IMR-90 (cell line): ENCODE measurements around the gene CYP46A1. TPM values are rescaled to one million over a fixed set of nuclear protein-coding genes. Genes with fewer than 3 reads are reported as not detected.
A peak's percentile ranks its signal among the peaks of the same experiment; 100 is the strongest.

Experiments
- ATAC-seq: fragments of 200-7000 bp; cut with Tn5 transposase; 2 replicates; pipeline ENCODE4 v1.9.1; 2020; ENCODE audit warnings: low read depth, mild to moderate bottlenecking, moderate library complexity
- BruUV-seq: library from RNA; stranded (reverse); fragments of 400-500 nt; replicated peaks from 2 replicates; lab custom pipeline; 2021; lab: Mats Ljungman, UMichigan
- CTCF ChIA-PET: fragments of 300-600 bp; formaldehyde crosslinking; extraction: SDS; loops from one replicate; lab custom pipeline; 2021; ENCODE audit warnings: antibody characterized with exemption; lab: Yijun Ruan, JAX
- POLR2A ChIA-PET: fragments of 300-600 bp; sonication (Branson Sonifier 250); formaldehyde crosslinking; loops from one replicate; lab custom pipeline; 2022; ENCODE audit warnings: antibody characterized with exemption; ENCODE audit not compliant: unreplicated experiment; lab: Charles Lee
- DNase-seq: peaks from one replicate; pipeline ENCODE4 v3.0.0; 2013
- H2AFZ ChIP-seq: replicated peaks from 2 replicates; pipeline ENCODE3; 2013; ENCODE audit warnings: low read length, mild to moderate bottlenecking; ENCODE audit not compliant: poor library complexity
- H2AK5ac ChIP-seq: 2 replicates; pipeline ENCODE4 v1.6.1; 2013; ENCODE audit warnings: low read depth, low read length, inconsistent platforms
- H2AK9ac ChIP-seq: replicated peaks from 2 replicates; pipeline ENCODE3; 2013; ENCODE audit warnings: mild to moderate bottlenecking, low read depth, low read length, moderate library complexity; ENCODE audit not compliant: poor library complexity
- H2BK120ac ChIP-seq: 2 replicates; pipeline ENCODE4 v1.6.1; 2013; ENCODE audit warnings: low read depth, low read length, inconsistent platforms
- H2BK15ac ChIP-seq: 3 replicates; pipeline ENCODE4 v1.6.1; 2013; ENCODE audit warnings: low read depth, low read length, inconsistent platforms
- H2BK20ac ChIP-seq: 2 replicates; pipeline ENCODE4 v1.6.1; 2013; ENCODE audit warnings: low read depth, mild to moderate bottlenecking, inconsistent platforms, low read length, moderate library complexity
- H2BK5ac ChIP-seq: 2 replicates; pipeline ENCODE4 v1.6.1; 2013; ENCODE audit warnings: mild to moderate bottlenecking, low read depth, low read length, inconsistent platforms; ENCODE audit not compliant: poor library complexity, severe bottlenecking
- H3K14ac ChIP-seq: replicated peaks from 2 replicates; pipeline ENCODE4 v1.6.1; 2013; ENCODE audit warnings: low read depth, low read length, inconsistent platforms
- H3K18ac ChIP-seq: 2 replicates; pipeline ENCODE4 v1.6.1; 2013; ENCODE audit warnings: low read depth, low read length, control low read depth
- H3K23ac ChIP-seq: 2 replicates; pipeline ENCODE4 v1.6.1; 2013; ENCODE audit warnings: low read depth, low read length, inconsistent platforms
- H3K27ac ChIP-seq: 2 replicates; pipeline ENCODE4 v1.5.1; 2013; ENCODE audit warnings: mild to moderate bottlenecking, control low read depth, low read length; ENCODE audit not compliant: insufficient read depth
- H3K27me3 ChIP-seq: 2 replicates; pipeline ENCODE4 v1.6.1; 2013; ENCODE audit warnings: low read length; ENCODE audit not compliant: control insufficient read depth, insufficient read depth
- H3K36me3 ChIP-seq: 2 replicates; pipeline ENCODE4 v1.6.1; 2013; ENCODE audit warnings: low read length, mixed read lengths; ENCODE audit not compliant: control insufficient read depth, insufficient read depth
- H3K4ac ChIP-seq: 2 replicates; pipeline ENCODE4 v1.6.1; 2013; ENCODE audit warnings: low read depth, low read length, inconsistent platforms
- H3K4me1 ChIP-seq: 2 replicates; pipeline ENCODE4 v1.6.1; 2013; ENCODE audit warnings: low read length, mixed read lengths; ENCODE audit not compliant: control insufficient read depth, insufficient read depth
- H3K4me2 ChIP-seq: 2 replicates; pipeline ENCODE4 v1.6.1; 2013; ENCODE audit warnings: low read depth, mild to moderate bottlenecking, control low read depth, low read length, moderate library complexity
- H3K4me3 ChIP-seq: 2 replicates; pipeline ENCODE4 v1.5.1; 2013; ENCODE audit warnings: low read depth, mild to moderate bottlenecking, control low read depth, low read length, moderate library complexity; ENCODE audit not compliant: insufficient read depth
- H3K56ac ChIP-seq: 2 replicates; pipeline ENCODE4 v1.6.1; 2013; ENCODE audit warnings: low read length, inconsistent platforms; ENCODE audit not compliant: insufficient read depth; ENCODE audit errors: extremely low read depth
- H3K79me1 ChIP-seq, 2 experiments: 2 replicates each; pipeline ENCODE4 v1.6.1; 2013; ENCODE audit warnings: low read length in 2 of 2, inconsistent platforms in 1 of 2, low read depth in 1 of 2
- H3K9ac ChIP-seq: 2 replicates; pipeline ENCODE4 v1.6.1; 2013; ENCODE audit warnings: low read depth, low read length, control low read depth
- H3K9me1 ChIP-seq: 2 replicates; pipeline ENCODE4 v1.6.1; 2013; ENCODE audit warnings: low read length, inconsistent platforms; ENCODE audit not compliant: insufficient read depth
- H3K9me3 ChIP-seq: 2 replicates; pipeline ENCODE4 v1.6.1; 2013; ENCODE audit warnings: low read length; ENCODE audit not compliant: control insufficient read depth, insufficient read depth
- H4K20me1 ChIP-seq: 2 replicates; pipeline ENCODE4 v1.6.1; 2013; ENCODE audit warnings: low read length, inconsistent platforms; ENCODE audit not compliant: insufficient read depth
- H4K5ac ChIP-seq: 2 replicates; pipeline ENCODE4 v1.6.1; 2013; ENCODE audit warnings: mild to moderate bottlenecking, low read depth, low read length, control low read depth
- H4K8ac ChIP-seq, 2 experiments: 2 replicates each; pipeline ENCODE4 v1.6.1; 2013; ENCODE audit warnings: low read depth in 2 of 2, low read length in 2 of 2, control low read depth in 1 of 2, inconsistent platforms in 1 of 2
- H4K91ac ChIP-seq: 2 replicates; pipeline ENCODE4 v1.6.1; 2013; ENCODE audit warnings: low read depth, low read length, inconsistent platforms; ENCODE audit not compliant: insufficient read depth
- CEBPB ChIP-seq: IDR thresholded peaks from 2 replicates; pipeline ENCODE4 v1.6.1; 2012; ENCODE audit warnings: low read depth, low read length, improper control_type of control experiment
- CHD1 ChIP-seq: IDR thresholded peaks from 2 replicates; pipeline ENCODE4 v1.6.1; 2012; ENCODE audit warnings: low read depth, low read length, improper control_type of control experiment
- POLR2A ChIP-seq: IDR thresholded peaks from 2 replicates; pipeline ENCODE4 v1.6.1; 2012; ENCODE audit warnings: mild to moderate bottlenecking, low read depth, low read length
- RFX5 ChIP-seq: IDR thresholded peaks from 2 replicates; pipeline ENCODE4 v1.8.0; 2012; ENCODE audit warnings: low read depth, mild to moderate bottlenecking, low read length, moderate library complexity
- whole genome bisulfite sequencing, 2 experiments: methylation state at CpG; one replicate each; pipeline versions ENCODE4 v1.1.5 to v1.1.7; 2013; ENCODE audit warnings: missing lambda C conversion rate in 2 of 2; ENCODE audit not compliant: insufficient read length in 1 of 2; ENCODE audit errors: extremely low coverage in 2 of 2; 5-methylcytosine and 5-hydroxymethylcytosine counted together
- dilution Hi-C: fragments of 300-500 bp; cut with HindIII; formaldehyde crosslinking; loops from one replicate; pipeline ENCODE4 v1.14.3; 2018; ENCODE audit warnings: low sequenced_read_pairs; ENCODE audit not compliant: unreplicated experiment
- in situ Hi-C: fragments of 300-500 bp; cut with MboI; formaldehyde crosslinking; loops from 3 replicates; pipeline ENCODE4 v1.14.3; 2019; ENCODE audit warnings: low sequenced_read_pairs, inconsistent platforms, mixed read lengths
- intact Hi-C: fragments of 100-400 bp; cut with micrococcal nuclease; formaldehyde crosslinking; loops from 2 replicates; pipeline ENCODE4 v1.10.0; 2022
- polyA plus RNA-seq, 3 experiments: library from polyadenylated mRNA; depleted of rRNA; stranded (reverse); fragments of >200 nt; gene quantifications; 2 replicates each; pipeline ENCODE4 v1.2.3, GENCODE V29; 2012; ENCODE audit warnings: low replicate concordance in 1 of 3
- total RNA-seq: library from RNA; depleted of rRNA; stranded (reverse); fragments of >200 nt; gene quantifications from 2 replicates; pipeline ENCODE4 v1.2.3, GENCODE V29; 2012
- TF ChIP-seq, protein P1 (sequence below): fragments of 150-350 bp; IDR thresholded peaks from 2 replicates; pipeline ENCODE4 v1.6.1; 2016; ENCODE audit warnings: low read depth, mild to moderate bottlenecking, low read length, moderate library complexity, borderline replicate concordance

The CYP46A1 gene
- total and polyA plus RNA-seq, 2 of the 4 experiments (the other 2 are of a cell fraction), result 0.18 to 0.31 TPM

DNA sequence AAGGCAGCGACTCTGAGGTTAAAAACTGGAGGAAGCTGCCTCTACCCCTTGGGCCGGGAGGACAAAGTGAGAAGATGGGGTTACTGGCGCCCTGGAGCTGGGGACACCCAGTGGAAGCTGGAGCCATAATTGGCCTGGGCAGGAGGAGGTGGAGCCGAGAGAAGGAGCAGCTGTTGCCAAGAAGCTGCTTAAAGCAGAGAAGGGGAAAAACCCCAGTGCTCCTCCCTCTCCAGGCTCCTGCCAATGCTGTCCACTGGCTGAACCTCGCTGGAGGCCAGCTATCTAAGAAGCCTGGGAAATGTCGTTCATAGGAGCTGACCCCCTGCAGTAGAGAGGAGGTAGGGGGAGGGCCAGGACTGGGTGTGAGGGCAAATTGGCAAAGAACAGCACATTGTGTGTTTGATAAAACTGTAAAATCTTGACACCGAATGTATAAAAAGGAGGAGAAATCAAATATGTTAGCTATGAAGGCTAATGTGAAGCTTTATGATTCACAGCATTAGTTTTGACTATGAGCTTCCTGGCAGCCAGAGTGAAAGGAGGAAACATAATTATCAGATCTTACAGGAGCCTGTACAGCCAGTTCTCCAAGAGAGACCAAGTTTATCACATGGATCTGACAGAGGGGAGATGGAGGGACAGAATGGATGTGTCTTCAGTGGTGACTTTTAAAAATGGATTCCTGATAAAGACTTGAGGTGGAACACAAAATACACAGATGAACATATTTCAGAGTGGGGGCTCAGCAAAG lies 29.7 kb upstream of the CYP46A1 start (continued):
- TF ChIP-seq, protein P1, sequence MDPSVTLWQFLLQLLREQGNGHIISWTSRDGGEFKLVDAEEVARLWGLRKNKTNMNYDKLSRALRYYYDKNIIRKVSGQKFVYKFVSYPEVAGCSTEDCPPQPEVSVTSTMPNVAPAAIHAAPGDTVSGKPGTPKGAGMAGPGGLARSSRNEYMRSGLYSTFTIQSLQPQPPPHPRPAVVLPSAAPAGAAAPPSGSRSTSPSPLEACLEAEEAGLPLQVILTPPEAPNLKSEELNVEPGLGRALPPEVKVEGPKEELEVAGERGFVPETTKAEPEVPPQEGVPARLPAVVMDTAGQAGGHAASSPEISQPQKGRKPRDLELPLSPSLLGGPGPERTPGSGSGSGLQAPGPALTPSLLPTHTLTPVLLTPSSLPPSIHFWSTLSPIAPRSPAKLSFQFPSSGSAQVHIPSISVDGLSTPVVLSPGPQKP, result no peak
- TF ChIP-seq RFX5, result no peak
- TF ChIP-seq CEBPB, result no peak
- TF ChIP-seq CHD1, result no peak

DNA sequence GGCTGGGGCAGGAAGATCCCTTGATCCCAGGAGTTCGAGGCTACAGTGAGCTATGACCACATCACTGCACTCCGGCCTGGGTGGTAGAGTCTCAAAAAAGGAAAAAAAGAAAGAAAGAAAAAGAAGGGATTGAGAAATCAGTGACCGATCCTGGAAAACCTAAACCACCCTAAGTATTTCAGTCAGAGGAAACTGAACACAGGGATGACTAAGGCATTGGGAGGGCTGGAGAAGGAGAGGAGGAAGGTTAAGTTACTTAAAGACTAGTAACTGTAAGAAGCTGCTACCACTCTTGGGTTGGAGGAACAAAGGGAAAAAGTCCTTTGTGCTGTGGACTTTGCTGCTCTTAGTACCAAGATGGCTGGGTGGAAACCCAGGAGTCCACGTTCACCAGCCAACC lies 28.6 kb upstream of the CYP46A1 start:
- Histone ChIP-seq H3K4me1 (peaks cover 3% of the 10 kb centered on the region; the same call in 1 of the 2 replicates), H3K4me3 (no peak overlapping the region), H3K27ac (no peak overlapping the region), H3K9me3 (no peaks in the 10 kb centered on the region), H3K9me1 (peaks cover 7% of the 10 kb centered on the region; the same call in 1 of the 2 replicates), H3K23ac (no peak overlapping the region), H2AK9ac (no peak overlapping the region), H2BK5ac (no peak overlapping the region), H3K4me2 (no peak overlapping the region), H2BK15ac (no peak overlapping the region), H3K56ac (no peak overlapping the region), H3K14ac (no peak overlapping the region), H2AFZ (no peak overlapping the region), H2BK20ac (no peak overlapping the region), H3K9ac (no peak overlapping the region), H2BK120ac (no peak overlapping the region), H4K20me1 (no peaks in the 10 kb centered on the region), H3K18ac (no peak overlapping the region), H4K5ac (no peak overlapping the region), H4K91ac (no peak overlapping the region), H2AK5ac (no peak overlapping the region), H3K79me1 (no peaks in the 10 kb centered on the region), H3K27me3 (peaks cover 28% of the 10 kb centered on the region), H3K4ac (no peak overlapping the region), H4K8ac (no peak overlapping the region), H3K36me3 (no peaks in the 10 kb centered on the region)
- DNase-seq (peak; percentile 71), ATAC-seq (peak; percentile 38; the same call in 1 of the 2 replicates)
- in situ Hi-C loops, result no loop called here
- WGBS, 2 experiments, result no CpG with 5 or more reads among the region's 4 CpGs
- dilution Hi-C loops, result no loop called here
- intact Hi-C loops, result no loop called here
- POLR2A ChIA-PET, result no interaction called here
- BruUV-seq, result no TSS peak
- CTCF ChIA-PET, result no interaction called here
- TF ChIP-seq POLR2A, result no peak
- TF ChIP-seq CEBPB, result 0 out of 2 replicates have a peak, but pooled peaks have one; percentile 18
